Measurements from ENCODE around the gene DUSP15. TPM values are rescaled to one million over a fixed set of nuclear protein-coding genes. Genes with fewer than 3 reads are reported as not detected.

DUSP15 gene
- total and polyA plus RNA-seq, 2 of the 8 experiments (the other 6 are each of a cell fraction or from before 2014, with no cell fraction given): 0.91 to 3.2 TPM

DNA sequence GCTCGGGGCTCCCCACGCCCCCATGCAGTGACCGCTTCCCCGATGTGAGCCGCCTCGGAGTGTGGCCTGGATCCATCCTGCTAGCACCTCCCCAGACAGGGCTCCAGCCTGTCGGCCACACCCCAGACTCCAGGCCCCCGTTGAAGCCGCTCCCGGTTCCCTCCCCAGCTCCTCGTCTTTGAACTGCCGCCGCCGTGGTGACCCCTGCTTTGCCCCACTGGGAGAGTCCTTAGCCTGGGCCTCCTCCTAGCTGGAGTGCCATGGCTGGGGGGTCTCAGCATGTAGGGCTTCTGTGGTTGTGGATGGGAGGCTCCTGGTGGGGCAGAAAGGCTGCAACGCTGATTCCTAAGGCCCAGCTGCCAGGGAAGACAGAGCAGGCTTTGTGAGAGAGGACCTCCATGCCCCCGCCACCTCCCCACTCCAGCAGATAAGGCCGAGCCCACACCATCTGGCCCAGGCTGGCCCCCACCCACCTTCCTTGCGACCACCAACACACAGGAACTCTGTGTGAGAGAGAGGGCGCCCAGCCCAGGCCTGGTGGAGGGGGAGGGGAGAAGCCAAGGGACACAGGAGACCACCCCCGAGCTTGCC, 36.3 kb downstream of the DUSP15 start:
- Histone ChIP-seq H3K27me3 (replicated peaks in 1 of 4; ENCODE audit: control insufficient read depth in 3 of 4, extremely low read depth in 1 of 4, insufficient read depth in 3 of 4, low read length in 3 of 4) (no peaks in the 10 kb centered on the region), H3K4me1 (replicated peaks in 1 of 4; ENCODE audit: control insufficient read depth in 3 of 4, insufficient read depth in 4 of 4, low read length in 3 of 4) (peaks cover 0 to 12% (median 10%) of the 10 kb centered on the region in 4 experiments; a peak in 5 of 7 replicates), H2BK12ac (ENCODE audit: low read depth, low read length) (no peak overlapping the region), H2BK15ac (ENCODE audit: low read length) (no peak overlapping the region), H3K36me3 (ENCODE audit: control insufficient read depth in 2 of 4, insufficient read depth in 4 of 4, low read length in 3 of 4) (no peaks in the 10 kb centered on the region; a peak in 1 of 8 replicates), H3K14ac (ENCODE audit: insufficient read length) (no peak overlapping the region), H4K20me1 (replicated peaks in 1 of 2; ENCODE audit: control insufficient read depth in 1 of 2, insufficient read depth in 2 of 2, low read length in 2 of 2) (no peaks in the 10 kb centered on the region), H3K27ac (ENCODE audit: low read depth, low read length) (no peak overlapping the region), H3K4ac (replicated peaks; ENCODE audit: insufficient read length, low read depth, low read length) (no peak overlapping the region), H3K18ac (ENCODE audit: extremely low read depth, low read length) (no peak overlapping the region; the same call in 1 of the 2 replicates), H3K4me3 (ENCODE audit: extremely low read depth in 1 of 4, insufficient read depth in 2 of 4, low read depth in 3 of 4, low read length in 4 of 4) (no peak overlapping the region), H2AK5ac (ENCODE audit: low read depth, low read length) (no peak overlapping the region), H3K4me2 (ENCODE audit: insufficient read depth in 1 of 2, low read depth in 2 of 2, low read length in 2 of 2) (no peak overlapping the region), H3K79me1 (ENCODE audit: low read depth, low read length) (no peaks in the 10 kb centered on the region), H3K56ac (replicated peaks; ENCODE audit: insufficient read length, low read depth, low read length) (no peak overlapping the region), H4K5ac (ENCODE audit: insufficient read length, low read depth, low read length) (peak overlapping the region; percentile 13), H3K9me3 (ENCODE audit: insufficient read depth in 2 of 2, low read depth in 1 of 2, low read length in 1 of 2) (no peaks in the 10 kb centered on the region), H2BK120ac (replicated peaks; ENCODE audit: low read depth, low read length) (no peak overlapping the region), H4K91ac (replicated peaks; ENCODE audit: insufficient read length, low read length) (no peak overlapping the region), H4K8ac (ENCODE audit: extremely low read depth, insufficient read depth, low read length) (peak overlapping the region; percentile 66), H2AFZ (ENCODE audit: low read length) (no peak overlapping the region), H3K23me2 (ENCODE audit: low read depth, low read length) (no peaks in the 10 kb centered on the region), H3K23ac (ENCODE audit: insufficient read length) (no peak overlapping the region), H2BK5ac (ENCODE audit: low read depth, low read length) (0 out of 2 replicates have a peak overlapping the region, but pooled peaks have one; percentile 5), H3K79me2 (ENCODE audit: control insufficient read depth in 1 of 2, insufficient read depth in 2 of 2, low read length in 2 of 2) (no peaks in the 10 kb centered on the region), H3K9ac (replicated peaks in 1 of 4; ENCODE audit: extremely low read depth in 1 of 4, low read depth in 3 of 4, low read length in 3 of 4) (no peak overlapping the region; a peak in 1 of 7 replicates), H2BK20ac (ENCODE audit: low read length) (no peak overlapping the region)
- 91% methylated on average over 20 of the region's 20 CpGs; no CpG with 5 or more reads in 1 of the 2 experiments for WGBS, 2 experiments (ENCODE audit: extremely low coverage in 1 of 2, insufficient coverage in 1 of 2, insufficient read length in 1 of 2, insufficient replicate concordance in 2 of 2, low coverage in 1 of 2, low lambda C conversion rate in 2 of 2, missing lambda C conversion rate in 1 of 2)
- DNase-seq (ENCODE audit: low read depth in 1 of 2, low spot score in 2 of 2) (no peak), FAIRE-seq (no peak)
- POLR2A ChIA-PET (ENCODE audit: partially characterized antibody): interaction anchor here (0.5 to 0.7 kb wide), 2 partner anchors 18 to 247 kb away, joined by 3 read pairs; no protein-coding TSS in a partner anchor
- CTCF ChIA-PET (ENCODE audit: partially characterized antibody): interaction anchor here (0.7 to 7.3 kb wide), 22 partner anchors 10 to 198 kb away, joined by 3 to 111 read pairs (median 3); partner anchors contain the start of genes FOXS1, MYLK2 and PDRG1
- TF ChIP-seq EP300 (IDR thresholded peaks at IDR 0.05; ENCODE audit: borderline replicate concordance in 1 of 2, low read depth in 2 of 2, low read length in 2 of 2) (no peak), CTBP2 (IDR thresholded peaks at IDR 0.05; ENCODE audit: borderline replicate concordance, insufficient read depth, insufficient read length, low read length) (no peak), RXRA (IDR thresholded peaks at IDR 0.05; ENCODE audit: insufficient read depth, low read depth, low read length) (no peak), SIRT6 (IDR thresholded peaks at IDR 0.05; ENCODE audit: low read length) (no peak), ATF3 (IDR thresholded peaks at IDR 0.05; ENCODE audit: insufficient read depth, low read depth, low read length) (no peak), ZNF274 (IDR thresholded peaks at IDR 0.05; ENCODE audit: borderline replicate concordance, extremely low read depth, low read length) (no peak), CREB1 (IDR thresholded peaks at IDR 0.05) (no peak), RFX5 (IDR thresholded peaks at IDR 0.05; ENCODE audit: borderline replicate concordance, low read depth, low read length) (no peak), KDM1A (IDR thresholded peaks at IDR 0.05; ENCODE audit: borderline replicate concordance, low read length) (no peak), RBBP5 (IDR thresholded peaks at IDR 0.05; ENCODE audit: borderline replicate concordance, low read depth, low read length) (no peak), NANOG (IDR thresholded peaks at IDR 0.05; ENCODE audit: insufficient read depth, low read depth, low read length, poor library complexity, severe bottlenecking) (no peak), ASH2L (IDR thresholded peaks at IDR 0.05; ENCODE audit: low read length) (no peak)

Data from H1 (cell line).